ENCODE data around the gene CCDC144A.
"Not testable (repeated sequence)": the region's sequence is repeated elsewhere in the genome, so short reads cannot be mapped to it uniquely, and the experiment has no call there.

The CCDC144A gene

GRCh38 chr17:16817201-16817600, 127.2 kb downstream of the CCDC144A start:
- no peak for TF ChIP-seq CTCF (conservative IDR thresholded peaks at IDR 0.05; ENCODE audit: control insufficient read depth, insufficient read depth, low read depth, low read length)

GRCh38 chr17:16817940-16818339, 127.9 kb downstream of the CCDC144A start:
- DNase-seq (ENCODE audit: low read depth); H3K4me3 ChIP-seq (ENCODE audit: control insufficient read depth, low read depth, low read length): not testable (repeated sequence)

More at GRCh38 chr17:16817201-16817600, 127.2 kb downstream of the CCDC144A start:
- DNase-seq (ENCODE audit: low read depth) = no peak
- no peak overlapping the region for H3K4me3 ChIP-seq (ENCODE audit: control insufficient read depth, low read depth, low read length)

- TF ChIP-seq CTCF (conservative IDR thresholded peaks at IDR 0.05; ENCODE audit: control insufficient read depth, insufficient read depth, low read depth, low read length) = no peak
- no peak overlapping the region for H3K4me3 ChIP-seq (ENCODE audit: control insufficient read depth, low read depth, low read length)
- DNase-seq (ENCODE audit: low read depth) = no peak
These were observed 128.3 kb downstream of the CCDC144A start for GRCh38 chr17:16818340-16818739.

- no peak for DNase-seq (ENCODE audit: low read depth)
- TF ChIP-seq CTCF (conservative IDR thresholded peaks at IDR 0.05; ENCODE audit: control insufficient read depth, insufficient read depth, low read depth, low read length) = no peak
- no peak overlapping the region for H3K4me3 ChIP-seq (ENCODE audit: control insufficient read depth, low read depth, low read length)
These were observed 129.0 kb downstream of the CCDC144A start for GRCh38 chr17:16818821-16819683.

- TF ChIP-seq CTCF (conservative IDR thresholded peaks at IDR 0.05; ENCODE audit: control insufficient read depth, insufficient read depth, low read depth, low read length) = no peak
- DNase-seq (ENCODE audit: low read depth) = no peak
- no peak overlapping the region for H3K4me3 ChIP-seq (ENCODE audit: control insufficient read depth, low read depth, low read length)
These were observed 130.3 kb downstream of the CCDC144A start for GRCh38 chr17:16820161-16820877.

- no peak overlapping the region for H3K4me3 ChIP-seq (ENCODE audit: control insufficient read depth, low read depth, low read length)
- TF ChIP-seq CTCF (conservative IDR thresholded peaks at IDR 0.05; ENCODE audit: control insufficient read depth, insufficient read depth, low read depth, low read length) = no peak
These were observed 131.0 kb downstream of the CCDC144A start for GRCh38 chr17:16820979-16821543.

GRCh38 chr17:16822133-16822532, 132.1 kb downstream of the CCDC144A start:
- H3K4me3 ChIP-seq (ENCODE audit: control insufficient read depth, low read depth, low read length); DNase-seq (ENCODE audit: low read depth): not testable (repeated sequence)

More at GRCh38 chr17:16820979-16821543, 131.0 kb downstream of the CCDC144A start:
- no peak for DNase-seq (ENCODE audit: low read depth)

- not testable (repeated sequence) for H3K4me3 ChIP-seq (ENCODE audit: control insufficient read depth, low read depth, low read length); DNase-seq (ENCODE audit: low read depth)
These were observed 133.8 kb downstream of the CCDC144A start for GRCh38 chr17:16823768-16824406.
